HT-29 (cell line): ENCODE data around the gene PER3. TPM values are rescaled to one million over a fixed set of nuclear protein-coding genes. Genes with fewer than 3 reads are reported as not detected.
A peak's percentile ranks its signal among the peaks of the same experiment; 100 is the strongest.

Experiments
- DNase-seq: peaks from one replicate; pipeline ENCODE4 v3.0.0-alpha.2; 2015; ENCODE audit warnings: low spot score
- total RNA-seq: library from RNA; depleted of rRNA; stranded (reverse); fragments of >200 nt; shearing (Covaris generic); gene quantifications from 2 replicates; pipeline ENCODE4 v1.2.3, GENCODE V29; 2014

Gene PER3
- total RNA-seq, 1 experiment from 2014 or later = 3.9 TPM

GRCh38 chr1:7831458-7831857 is 47.4 kb downstream of the PER3 start:
- DNase-seq = no peak

GRCh38 chr1:7833035-7833434 is 48.9 kb downstream of the PER3 start:
- DNase-seq = no peak

- DNase-seq = no peak
These were observed 54.6 kb downstream of the PER3 start for GRCh38 chr1:7838714-7839113.

DNA sequence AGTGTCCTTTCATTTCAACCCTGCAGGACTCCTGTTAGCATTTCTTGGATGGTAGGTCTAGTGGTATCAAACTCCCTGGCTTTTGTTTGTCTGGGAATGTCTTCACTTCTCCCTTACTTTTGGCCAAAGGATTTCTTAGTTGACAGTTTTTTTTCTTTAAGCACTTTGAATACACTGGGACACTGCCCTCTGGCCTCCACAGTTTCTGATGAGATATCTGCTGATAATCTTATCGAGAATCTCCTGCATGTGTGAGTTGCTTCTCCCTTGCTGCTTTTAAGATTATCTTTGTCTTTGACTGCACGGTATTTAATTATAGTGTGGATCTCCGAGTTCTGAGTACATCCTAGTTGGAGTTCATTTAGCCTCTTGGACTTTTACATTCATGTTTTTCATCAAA is 55.4 kb downstream of the PER3 start:
- DNase-seq = no peak

DNA sequence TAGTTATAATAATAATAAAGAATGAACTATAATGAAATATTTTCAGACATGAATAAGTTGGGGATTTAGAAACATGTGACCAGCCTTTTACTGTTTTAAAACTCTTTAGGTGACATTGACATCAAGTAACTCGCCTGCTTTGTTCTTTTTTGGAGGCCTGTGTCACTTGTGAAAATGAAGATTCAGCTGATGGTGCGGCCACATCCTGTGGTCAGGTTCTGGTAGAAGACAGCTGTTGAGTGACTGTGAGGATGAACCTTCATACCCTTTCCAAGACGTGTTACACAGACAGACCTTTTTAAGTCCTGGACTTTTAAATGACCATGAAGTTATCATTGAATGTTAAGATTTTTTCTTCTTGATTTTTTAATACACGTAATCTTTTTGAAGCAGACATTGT is 58.4 kb downstream of the PER3 start:
- DNase-seq = no peak

GRCh38 chr1:7845761-7846160 is 61.7 kb downstream of the PER3 start:
- DNase-seq = no peak

GRCh38 chr1:7846656-7847055 is 62.6 kb downstream of the PER3 start:
- no peak for DNase-seq

DNA sequence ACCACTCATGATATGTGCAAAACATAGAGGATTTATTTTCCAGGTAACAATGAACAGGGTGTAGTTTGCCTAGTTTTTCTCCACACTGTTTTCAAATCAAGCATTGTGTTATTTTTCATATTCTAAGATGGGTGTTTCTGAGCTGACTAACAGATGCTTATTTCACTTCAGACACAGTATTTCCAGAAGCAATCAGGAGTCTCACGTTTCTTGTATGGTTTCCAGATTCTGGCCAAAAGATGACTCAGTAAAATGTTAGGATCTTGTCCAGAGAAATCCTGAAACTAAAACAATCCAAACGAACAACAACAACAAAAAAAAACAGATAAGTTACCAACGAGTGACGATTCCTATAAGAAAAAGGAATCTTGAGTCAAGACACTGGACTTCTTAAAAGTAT is 63.5 kb downstream of the PER3 start:
- DNase-seq = no peak

GRCh38 chr1:7850786-7851185 is 66.7 kb downstream of the PER3 start:
- DNase-seq = no peak

- DNase-seq = no peak
These were observed 69.0 kb downstream of the PER3 start, which contains the start of gene UTS2 for GRCh38 chr1:7852804-7853683. Gene UTS2, minus strand, starts transcription at chr1:7853065. Its CDS starts 62 bp downstream, at chr1:7853003.

DNA sequence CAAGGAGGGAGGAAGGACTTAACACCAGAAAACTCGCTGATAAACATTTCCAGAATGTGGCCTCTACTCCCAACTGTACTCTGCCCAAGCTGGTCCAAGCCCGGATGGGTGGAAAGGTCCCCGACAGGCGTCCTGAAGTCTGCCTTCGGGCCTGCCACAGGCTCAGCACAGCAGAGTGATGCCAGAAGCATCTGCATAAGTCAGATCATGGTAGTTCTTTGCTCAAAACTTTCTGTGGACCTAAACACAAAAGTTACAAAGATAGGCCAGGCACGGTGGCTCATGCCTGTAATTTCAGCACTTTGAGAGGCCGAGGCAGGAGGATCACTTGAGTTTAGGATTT is 69.6 kb downstream of the PER3 start:
- DNase-seq = no peak

DNA sequence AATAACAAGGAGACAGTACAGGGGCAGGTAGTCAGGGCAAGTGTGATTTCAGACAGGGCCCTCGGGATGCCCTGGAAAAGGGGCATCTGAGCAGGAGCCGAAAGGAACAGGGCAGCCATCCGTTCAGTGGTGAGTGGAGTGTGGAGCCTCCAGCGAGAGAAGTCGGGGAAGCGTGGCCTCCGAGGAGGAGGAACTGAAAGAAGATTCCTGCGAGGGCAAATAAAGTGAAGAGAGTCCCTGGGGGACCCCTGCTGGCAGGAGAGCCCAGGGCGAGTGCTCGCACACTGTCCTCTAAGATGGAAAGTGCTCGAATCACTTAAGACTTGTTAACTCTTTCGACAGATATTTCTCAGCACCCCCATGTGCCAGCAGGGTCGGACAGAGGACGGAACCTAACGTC is 72.3 kb downstream of the PER3 start:
- peak; percentile 18 for DNase-seq

- no peak for DNase-seq
These were observed 72.9 kb downstream of the PER3 start for GRCh38 chr1:7857000-7857399.

- DNase-seq = no peak
These were observed 73.9 kb downstream of the PER3 start for GRCh38 chr1:7857985-7858384.

- DNase-seq = no peak
These were observed 75.3 kb downstream of the PER3 start for GRCh38 chr1:7859406-7859805.

DNA sequence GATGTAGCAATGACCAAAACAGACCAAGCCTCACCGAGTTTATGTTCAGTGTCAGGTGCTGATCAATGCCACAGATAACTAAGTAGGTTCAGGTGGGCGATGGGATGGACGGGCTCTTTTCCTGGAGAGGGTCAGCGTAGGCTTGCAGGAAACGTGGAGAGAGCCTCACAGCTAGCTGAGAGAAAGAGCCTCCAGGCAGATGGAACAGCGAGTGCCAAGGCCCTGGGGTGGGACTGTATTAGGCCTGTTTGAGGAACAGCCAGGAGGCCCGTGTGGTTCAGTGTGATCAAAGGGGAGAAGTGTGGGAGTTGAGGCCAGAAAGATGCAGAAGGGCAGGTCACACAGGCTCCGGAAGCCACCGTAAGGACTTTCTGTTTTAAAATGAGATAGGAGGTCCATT is 76.0 kb downstream of the PER3 start:
- no peak for DNase-seq

- DNase-seq = no peak
These were observed 77.4 kb downstream of the PER3 start for GRCh38 chr1:7861452-7861851.

GRCh38 chr1:7862211-7863060 is 78.3 kb downstream of the PER3 start:
- no peak for DNase-seq

DNA sequence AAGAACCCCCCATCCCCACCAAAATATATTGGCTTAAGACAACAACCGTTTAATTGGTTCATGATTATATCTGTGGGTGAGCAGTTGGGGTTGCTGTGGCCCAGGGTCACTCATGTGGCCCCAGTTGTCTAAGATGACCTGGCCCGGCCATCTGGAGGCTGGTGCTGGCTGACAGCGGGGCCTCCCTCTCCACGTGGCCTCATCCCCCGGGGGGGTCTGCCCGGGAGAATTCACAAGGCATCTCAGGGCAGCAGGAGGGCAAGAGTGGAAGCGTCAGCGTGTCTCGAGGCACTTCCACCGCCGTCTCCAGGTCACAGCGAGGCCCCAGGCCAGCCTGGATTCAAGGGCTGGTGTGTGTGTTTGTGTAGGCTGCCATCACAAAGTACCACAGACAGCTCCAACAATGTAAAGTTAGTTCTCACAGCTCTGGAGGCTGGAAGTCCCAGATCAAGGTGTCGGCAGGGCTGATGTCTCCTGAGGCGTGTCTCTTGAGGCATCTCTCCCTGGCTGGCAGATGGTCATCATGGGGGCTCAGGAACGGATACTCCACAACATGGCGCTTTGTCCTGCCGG is 79.8 kb downstream of the PER3 start:
- no peak for DNase-seq

DNA sequence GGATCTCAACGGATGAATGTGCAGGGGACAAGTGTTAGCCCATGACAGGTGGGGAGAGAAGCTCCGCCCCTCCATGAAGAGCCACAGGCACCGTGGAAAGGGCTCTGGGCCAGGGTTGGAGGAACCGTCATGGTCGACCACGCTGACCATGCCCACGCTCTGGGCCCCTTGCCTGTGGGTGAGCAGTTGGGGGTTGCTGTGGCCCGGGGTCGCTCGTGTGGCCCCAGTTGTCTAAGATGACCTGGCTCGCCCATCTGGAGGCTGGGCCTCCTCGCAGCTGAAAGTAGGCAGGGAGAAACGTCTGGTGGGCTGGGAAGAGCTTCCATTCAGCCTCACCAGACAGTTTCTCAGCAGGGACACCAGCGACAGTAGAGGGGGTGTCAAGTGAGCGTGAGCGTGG is 81.9 kb downstream of the PER3 start:
- no peak for DNase-seq

DNA sequence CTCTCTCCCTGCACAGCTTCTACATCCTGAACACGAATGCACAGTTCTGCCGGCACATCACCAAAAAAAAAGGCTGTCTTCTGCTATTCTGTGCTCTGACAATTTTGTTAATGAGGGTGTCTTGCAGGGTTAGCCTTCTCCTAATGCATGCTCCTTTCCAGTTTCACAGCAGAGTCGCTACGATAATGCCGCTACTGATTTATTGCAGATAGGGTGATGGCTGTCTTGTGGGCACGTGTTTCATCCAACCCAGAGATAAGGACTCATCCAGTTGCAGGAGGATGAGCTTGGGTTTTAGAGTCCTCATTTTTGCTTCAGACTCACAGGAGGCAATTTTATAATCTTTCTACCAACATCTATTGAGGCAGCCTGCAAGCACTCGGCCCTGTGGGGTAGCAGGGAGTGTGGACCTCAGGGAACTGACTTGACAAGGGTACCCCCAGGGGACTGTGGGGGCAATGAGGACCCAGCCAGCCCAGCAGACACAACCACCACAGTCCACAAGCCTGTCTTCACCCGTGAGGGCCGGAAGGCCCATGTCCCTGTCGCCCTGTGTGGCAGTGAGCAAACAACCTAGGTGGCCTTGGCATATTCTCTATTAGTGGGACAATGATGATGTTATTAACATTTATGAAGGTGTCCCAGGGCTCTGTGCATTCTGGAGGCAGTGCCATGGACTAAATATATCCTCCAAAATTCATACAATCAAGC is 84.1 kb downstream of the PER3 start:
- no peak for DNase-seq
